Caco-2 (cell line): ENCODE results near the gene SALL1. TPM values are rescaled to one million over a fixed set of nuclear protein-coding genes. Genes with fewer than 3 reads are reported as not detected.

Experiments
- BruUV-seq: library from RNA; stranded (reverse); fragments of 400-500 nt; replicated peaks from 2 replicates; lab custom pipeline; 2021; lab: Mats Ljungman, UMichigan
- CTCF ChIA-PET: fragments of 300-600 bp; sonication (Branson Sonifier 250); formaldehyde crosslinking; loops from one replicate; lab custom pipeline; 2022; ENCODE audit warnings: antibody characterized with exemption; lab: Charles Lee
- POLR2A ChIA-PET: fragments of 300-600 bp; sonication (Branson Sonifier 250); formaldehyde crosslinking; loops from one replicate; lab custom pipeline; 2022; ENCODE audit warnings: antibody characterized with exemption; lab: Charles Lee
- DNase-seq, 2 experiments: peaks; one replicate each; pipeline versions ENCODE4 v3.0.0 to v3.0.0-alpha.2; 2020 to 2022
- H3K27me3 ChIP-seq: replicated peaks from 2 replicates; pipeline ENCODE4 v1.6.0; 2011; ENCODE audit warnings: low read length; ENCODE audit not compliant: control insufficient read depth, insufficient read depth
- H3K36me3 ChIP-seq: 2 replicates; pipeline ENCODE4 v1.5.1; 2011; ENCODE audit warnings: low read length; ENCODE audit not compliant: control insufficient read depth, insufficient read depth
- H3K4me1 ChIP-seq: fragments of 250-450 bp; sonication (Bioruptor Pico); 2 replicates; pipeline ENCODE4 v1.5.1; 2020; ENCODE audit warnings: mild to moderate bottlenecking
- H3K4me3 ChIP-seq: 2 replicates; pipeline ENCODE4 v1.5.1; 2011; ENCODE audit warnings: low read depth, mild to moderate bottlenecking, control low read depth, low read length
- H3K9me3 ChIP-seq: fragments of 250-450 bp; sonication (Bioruptor Pico); 2 replicates; pipeline ENCODE4 v1.5.1; 2020; ENCODE audit warnings: mild to moderate bottlenecking, moderate library complexity
- H3K27ac Mint-ChIP-seq: one replicate; pipeline ENCODE4 v1.8.0; 2022; ENCODE audit warnings: mixed read lengths; ENCODE audit not compliant: unreplicated experiment
- H3K27me3 Mint-ChIP-seq: one replicate; pipeline ENCODE4 v1.8.0; 2022; ENCODE audit warnings: mixed read lengths; ENCODE audit not compliant: insufficient read depth, unreplicated experiment
- H3K36me3 Mint-ChIP-seq: one replicate; pipeline ENCODE4 v1.8.0; 2022; ENCODE audit warnings: mild to moderate bottlenecking, mixed read lengths; ENCODE audit not compliant: insufficient read depth, unreplicated experiment
- H3K4me1 Mint-ChIP-seq: one replicate; pipeline ENCODE4 v1.8.0; 2022; ENCODE audit warnings: low read depth, mixed read lengths; ENCODE audit not compliant: unreplicated experiment
- H3K4me3 Mint-ChIP-seq: one replicate; pipeline ENCODE4 v1.8.0; 2022; ENCODE audit warnings: mild to moderate bottlenecking, moderate library complexity, mixed read lengths; ENCODE audit not compliant: unreplicated experiment
- H3K9me3 Mint-ChIP-seq: one replicate; pipeline ENCODE4 v1.8.0; 2022; ENCODE audit warnings: mixed read lengths; ENCODE audit not compliant: unreplicated experiment
- CTCF ChIP-seq, 2 experiments: fragments of 200-600 bp in 1 of 2; IDR thresholded peaks; 1 replicate in 1 of 2; 2 replicates in 1 of 2; pipeline versions ENCODE4 v1.5.1 to v1.8.0; 2011 to 2022; ENCODE audit warnings: antibody characterized with exemption in 1 of 2, control low read depth in 1 of 2, inconsistent platforms in 1 of 2, low read depth in 1 of 2, low read length in 1 of 2, mild to moderate bottlenecking in 1 of 2, moderate library complexity in 1 of 2; ENCODE audit not compliant: insufficient read depth in 1 of 2, severe bottlenecking in 1 of 2, unreplicated experiment in 1 of 2
- intact Hi-C: fragments of 100-400 bp; cut with micrococcal nuclease; formaldehyde crosslinking; loops from one replicate; pipeline ENCODE4 v1.10.0; 2022; ENCODE audit not compliant: unreplicated experiment
- total RNA-seq: library from RNA; stranded (reverse); gene quantifications from 2 replicates; pipeline ENCODE4 v1.2.3, GENCODE V29; 2022

The SALL1 gene
- total RNA-seq, 1 experiment from 2014 or later, result not detected

GRCh38 chr16:51095084-51095881 lies 55.8 kb downstream of the SALL1 start:
- Histone ChIP-seq H3K36me3 (no peaks in the 10 kb centered on the region), H3K27me3 (no peaks in the 10 kb centered on the region), H3K4me1 (no peaks in the 10 kb centered on the region), H3K9me3 (peaks cover 3% of the 10 kb centered on the region; the same call in 1 of the 2 replicates), H3K4me3 (no peak overlapping the region)
- H3K27me3 Mint-ChIP-seq, result no peaks in the 10 kb centered on the region
- POLR2A ChIA-PET, result no interaction called here
- TF ChIP-seq CTCF (IDR thresholded peaks at IDR 0.05; ENCODE audit: insufficient read depth in 1 of 2, low read depth in 1 of 2, low read length in 1 of 2, severe bottlenecking in 1 of 2, unreplicated experiment in 1 of 2), result no peak
- H3K4me3 Mint-ChIP-seq, result no peak overlapping the region
- H3K27ac Mint-ChIP-seq, result no peak overlapping the region
- CTCF ChIA-PET, result no interaction called here
- intact Hi-C loops, result no loop called here
- no peaks in the 10 kb centered on the region for H3K36me3 Mint-ChIP-seq
- no peak for DNase-seq
- no TSS peak for BruUV-seq
- H3K4me1 Mint-ChIP-seq, result no peaks in the 10 kb centered on the region
- H3K9me3 Mint-ChIP-seq, result peaks cover 9% of the 10 kb centered on the region

GRCh38 chr16:51093726-51094280 lies 57.3 kb downstream of the SALL1 start:
- no peak overlapping the region for H3K4me3 ChIP-seq
- no peaks in the 10 kb centered on the region for H3K4me1 ChIP-seq
- Mint-ChIP-seq H3K4me1 (no peaks in the 10 kb centered on the region), H3K4me3 (no peak overlapping the region), H3K27me3 (no peaks in the 10 kb centered on the region), H3K27ac (no peak overlapping the region), H3K36me3 (no peaks in the 10 kb centered on the region), H3K9me3 (no peaks in the 10 kb centered on the region)
- no peaks in the 10 kb centered on the region for H3K36me3 ChIP-seq
- intact Hi-C loops, result no loop called here
- TF ChIP-seq CTCF (IDR thresholded peaks at IDR 0.05; ENCODE audit: insufficient read depth in 1 of 2, low read depth in 1 of 2, low read length in 1 of 2, severe bottlenecking in 1 of 2, unreplicated experiment in 1 of 2), result no peak
- no peaks in the 10 kb centered on the region for H3K27me3 ChIP-seq
- ChIA-PET POLR2A (no interaction called here), CTCF (interaction anchor here (0.6 kb wide), 1 partner anchor 142 kb away, joined by 8 read pairs; no protein-coding TSS in a partner anchor)
- no TSS peak for BruUV-seq
- DNase-seq, result no peak
- H3K9me3 ChIP-seq, result peaks cover 3% of the 10 kb centered on the region; the same call in 1 of the 2 replicates
